ENCODE data around the gene KMT2E. TPM values are rescaled to one million over a fixed set of nuclear protein-coding genes. Genes with fewer than 3 reads are reported as not detected.
"Not testable (repeated sequence)": the region's sequence is repeated elsewhere in the genome, so short reads cannot be mapped to it uniquely, and the experiment has no call there.

Gene KMT2E, protein sequence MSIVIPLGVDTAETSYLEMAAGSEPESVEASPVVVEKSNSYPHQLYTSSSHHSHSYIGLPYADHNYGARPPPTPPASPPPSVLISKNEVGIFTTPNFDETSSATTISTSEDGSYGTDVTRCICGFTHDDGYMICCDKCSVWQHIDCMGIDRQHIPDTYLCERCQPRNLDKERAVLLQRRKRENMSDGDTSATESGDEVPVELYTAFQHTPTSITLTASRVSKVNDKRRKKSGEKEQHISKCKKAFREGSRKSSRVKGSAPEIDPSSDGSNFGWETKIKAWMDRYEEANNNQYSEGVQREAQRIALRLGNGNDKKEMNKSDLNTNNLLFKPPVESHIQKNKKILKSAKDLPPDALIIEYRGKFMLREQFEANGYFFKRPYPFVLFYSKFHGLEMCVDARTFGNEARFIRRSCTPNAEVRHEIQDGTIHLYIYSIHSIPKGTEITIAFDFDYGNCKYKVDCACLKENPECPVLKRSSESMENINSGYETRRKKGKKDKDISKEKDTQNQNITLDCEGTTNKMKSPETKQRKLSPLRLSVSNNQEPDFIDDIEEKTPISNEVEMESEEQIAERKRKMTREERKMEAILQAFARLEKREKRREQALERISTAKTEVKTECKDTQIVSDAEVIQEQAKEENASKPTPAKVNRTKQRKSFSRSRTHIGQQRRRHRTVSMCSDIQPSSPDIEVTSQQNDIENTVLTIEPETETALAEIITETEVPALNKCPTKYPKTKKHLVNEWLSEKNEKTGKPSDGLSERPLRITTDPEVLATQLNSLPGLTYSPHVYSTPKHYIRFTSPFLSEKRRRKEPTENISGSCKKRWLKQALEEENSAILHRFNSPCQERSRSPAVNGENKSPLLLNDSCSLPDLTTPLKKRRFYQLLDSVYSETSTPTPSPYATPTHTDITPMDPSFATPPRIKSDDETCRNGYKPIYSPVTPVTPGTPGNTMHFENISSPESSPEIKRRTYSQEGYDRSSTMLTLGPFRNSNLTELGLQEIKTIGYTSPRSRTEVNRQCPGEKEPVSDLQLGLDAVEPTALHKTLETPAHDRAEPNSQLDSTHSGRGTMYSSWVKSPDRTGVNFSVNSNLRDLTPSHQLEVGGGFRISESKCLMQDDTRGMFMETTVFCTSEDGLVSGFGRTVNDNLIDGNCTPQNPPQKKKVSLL (N-terminal part only)
- 49.6 and 54.3 TPM in 2 replicates for total RNA-seq (2014; rRNA removed; shearing (Covaris generic))

DNA sequence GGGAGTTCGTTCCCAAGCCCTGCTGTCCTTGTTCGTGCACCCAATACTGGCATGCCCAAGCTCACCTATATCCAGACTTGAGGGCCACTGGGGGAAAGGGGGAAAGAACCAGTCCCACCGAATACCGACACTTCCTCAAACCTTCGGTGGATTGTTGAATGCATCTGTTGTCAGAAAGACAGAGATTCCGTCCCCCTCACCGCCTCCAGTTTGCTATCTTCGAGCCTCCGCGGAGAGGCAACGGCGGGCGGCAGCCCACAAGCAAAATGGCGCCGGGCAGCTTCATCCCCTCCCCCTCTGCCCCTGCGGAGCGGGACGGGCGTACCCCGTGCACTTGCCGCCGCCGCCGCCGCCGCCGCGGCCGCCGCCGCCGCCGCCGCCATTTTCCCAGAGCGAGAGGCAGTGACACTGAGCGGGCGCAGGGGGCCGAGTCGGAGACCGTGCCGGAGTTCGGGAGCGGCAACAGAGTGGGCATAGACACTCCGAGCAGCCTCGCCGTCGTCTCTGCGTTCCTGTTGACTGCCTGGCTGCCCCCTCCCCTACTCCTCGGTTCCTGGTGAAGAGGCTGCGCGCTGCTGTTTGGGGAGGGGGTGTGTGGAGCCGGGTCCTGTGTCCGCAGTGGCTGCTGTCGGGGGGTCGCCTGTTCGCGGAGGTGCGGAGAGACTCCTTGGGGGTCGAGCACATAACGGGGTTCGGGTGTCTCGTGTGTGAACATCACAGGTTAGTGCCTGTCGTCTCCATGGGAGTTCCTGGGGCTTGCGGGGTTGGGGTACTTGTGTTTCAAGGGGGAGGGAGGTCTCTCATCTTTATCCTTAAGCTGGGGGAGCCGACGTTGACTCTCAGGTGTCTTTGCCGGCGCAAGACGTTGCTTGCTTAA is at the start of gene KMT2E:
Gene KMT2E, plus strand, starts transcription at position 390 of the 877 bp plus-strand sequence. CDS start 26,748 bp downstream, outside the sequence.
- peak; percentile 93 for DNase-seq (ENCODE audit: low spot score)

DNA sequence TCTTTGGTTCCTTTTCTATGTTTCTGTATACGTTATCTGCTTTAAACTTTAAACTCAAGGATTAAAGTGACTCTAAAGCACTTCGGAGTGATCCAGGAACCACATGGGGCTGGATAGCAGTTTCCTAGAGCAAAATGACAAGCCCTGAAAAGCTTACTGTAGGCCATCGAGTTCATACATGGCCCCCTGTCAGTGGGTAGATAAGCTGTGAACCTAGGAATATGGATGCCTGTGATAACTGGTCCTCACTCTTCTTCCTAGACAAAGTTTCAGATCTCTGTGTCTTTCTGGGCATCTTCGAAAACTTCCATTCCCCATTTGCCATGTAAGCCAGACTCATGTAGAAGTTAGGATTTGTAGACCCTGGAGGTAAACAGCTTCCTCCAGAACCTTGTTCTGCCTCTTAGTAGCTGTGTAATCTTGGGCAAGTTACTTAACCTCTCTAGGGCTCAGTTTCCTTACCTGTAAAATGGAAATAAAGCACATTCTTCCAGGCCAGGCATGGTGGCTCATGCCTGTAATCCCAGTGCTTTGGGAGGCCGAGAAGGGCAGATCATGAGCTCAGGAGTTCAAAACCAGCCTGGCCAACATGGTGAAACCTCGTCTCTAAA is 49.3 kb upstream of the KMT2E start:
- no peak for DNase-seq (ENCODE audit: low spot score)

DNA sequence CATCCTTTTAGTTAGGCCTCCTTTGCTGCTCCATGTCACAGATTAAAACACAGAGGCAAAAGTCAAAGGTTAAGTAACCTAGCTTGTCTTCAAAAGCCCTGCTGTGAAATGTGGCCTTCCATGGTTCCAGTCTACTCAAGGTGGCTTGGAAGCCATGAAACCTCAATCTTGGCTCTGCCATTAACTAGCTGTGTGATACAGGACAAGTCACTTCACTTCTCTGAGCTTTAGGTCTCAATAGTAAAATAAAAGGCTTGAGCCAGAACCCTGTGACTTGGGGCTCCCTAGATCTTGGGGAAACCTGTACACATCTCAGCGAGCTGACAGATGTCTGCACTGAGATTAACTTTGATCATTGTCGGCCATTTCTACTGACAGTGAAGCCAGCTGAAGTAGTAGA is 48.0 kb upstream of the KMT2E start:
- DNase-seq (ENCODE audit: low spot score): no peak

DNA sequence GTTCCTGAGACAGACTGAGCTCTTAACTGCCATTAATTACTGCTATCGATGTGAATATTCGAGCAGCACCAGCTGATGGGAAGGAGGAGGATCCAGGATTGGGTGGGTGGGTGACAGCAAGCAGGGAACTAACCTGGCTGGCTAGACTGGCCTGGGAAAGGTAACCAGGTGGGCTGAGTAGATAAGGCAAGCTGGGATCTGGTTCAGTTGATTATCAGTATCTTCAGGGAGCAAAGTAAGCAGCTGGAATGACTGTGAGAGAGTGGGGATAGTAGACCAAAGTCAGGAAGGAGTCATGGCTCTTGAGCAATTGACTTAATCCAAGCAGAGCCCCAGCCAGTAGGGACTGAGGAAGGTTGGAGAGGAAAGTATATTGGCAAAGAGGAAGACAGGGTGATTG is 46.9 kb upstream of the KMT2E start:
- DNase-seq (ENCODE audit: low spot score): no peak

DNA sequence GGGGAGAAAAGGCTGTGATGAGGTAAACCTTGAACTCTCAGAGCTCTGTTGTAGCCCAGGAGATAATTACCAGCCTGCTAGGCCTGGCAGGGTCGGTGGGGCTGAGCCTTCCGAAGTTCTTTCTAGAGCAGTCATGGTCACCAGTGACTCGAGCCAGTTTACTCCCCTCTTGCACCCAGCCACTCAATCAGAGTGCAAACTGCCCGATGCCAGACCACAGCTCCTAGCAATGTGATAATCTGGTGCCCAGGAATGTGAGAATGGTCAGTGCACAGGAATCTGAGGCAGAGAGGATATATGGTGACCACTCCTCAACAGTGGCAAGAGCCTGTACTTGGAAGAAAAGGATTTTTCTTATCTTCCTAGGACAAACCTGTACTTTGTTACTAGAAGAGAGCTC is 46.4 kb upstream of the KMT2E start:
- DNase-seq (ENCODE audit: low spot score): no peak

DNA sequence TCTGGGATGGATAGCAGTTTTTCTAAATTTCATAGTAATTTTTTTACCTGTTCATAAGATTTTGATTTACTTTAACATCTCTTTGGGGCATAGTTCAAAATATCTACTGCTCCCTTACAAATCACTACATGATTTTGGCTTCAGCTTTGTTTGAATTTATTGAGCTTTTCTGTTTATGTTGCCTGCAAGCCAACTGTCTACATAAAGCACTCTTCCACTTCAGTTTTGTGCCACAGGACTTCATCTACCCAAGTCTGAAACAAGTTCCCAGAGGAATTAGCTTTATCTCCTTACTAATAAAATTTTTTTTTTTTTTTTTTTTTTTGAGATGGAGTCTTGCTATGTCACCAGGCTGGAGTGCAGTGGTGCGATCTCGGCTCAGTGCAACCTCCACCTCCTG is 45.4 kb upstream of the KMT2E start:
- DNase-seq (ENCODE audit: low spot score): no peak

DNA sequence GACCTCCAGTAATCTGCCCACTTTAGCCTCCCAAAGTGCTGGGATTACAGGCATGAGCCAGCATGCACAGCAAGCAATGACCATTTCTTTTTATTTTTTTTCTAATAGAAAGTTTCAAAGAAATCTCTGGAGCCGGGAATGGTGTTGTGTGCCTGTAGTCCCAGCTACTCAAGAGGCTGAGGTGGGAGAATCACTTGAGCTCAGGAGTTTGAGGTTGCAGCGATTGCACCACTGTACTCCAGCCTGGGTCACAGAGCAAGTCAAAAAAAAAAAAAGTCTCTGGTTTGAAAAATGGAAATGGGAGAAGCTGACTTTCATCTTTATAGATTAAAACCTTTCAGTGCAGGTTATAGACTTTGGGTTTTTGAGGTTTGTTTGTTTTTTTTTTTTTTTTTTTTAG is 44.8 kb upstream of the KMT2E start:
- no peak for DNase-seq (ENCODE audit: low spot score)

DNA sequence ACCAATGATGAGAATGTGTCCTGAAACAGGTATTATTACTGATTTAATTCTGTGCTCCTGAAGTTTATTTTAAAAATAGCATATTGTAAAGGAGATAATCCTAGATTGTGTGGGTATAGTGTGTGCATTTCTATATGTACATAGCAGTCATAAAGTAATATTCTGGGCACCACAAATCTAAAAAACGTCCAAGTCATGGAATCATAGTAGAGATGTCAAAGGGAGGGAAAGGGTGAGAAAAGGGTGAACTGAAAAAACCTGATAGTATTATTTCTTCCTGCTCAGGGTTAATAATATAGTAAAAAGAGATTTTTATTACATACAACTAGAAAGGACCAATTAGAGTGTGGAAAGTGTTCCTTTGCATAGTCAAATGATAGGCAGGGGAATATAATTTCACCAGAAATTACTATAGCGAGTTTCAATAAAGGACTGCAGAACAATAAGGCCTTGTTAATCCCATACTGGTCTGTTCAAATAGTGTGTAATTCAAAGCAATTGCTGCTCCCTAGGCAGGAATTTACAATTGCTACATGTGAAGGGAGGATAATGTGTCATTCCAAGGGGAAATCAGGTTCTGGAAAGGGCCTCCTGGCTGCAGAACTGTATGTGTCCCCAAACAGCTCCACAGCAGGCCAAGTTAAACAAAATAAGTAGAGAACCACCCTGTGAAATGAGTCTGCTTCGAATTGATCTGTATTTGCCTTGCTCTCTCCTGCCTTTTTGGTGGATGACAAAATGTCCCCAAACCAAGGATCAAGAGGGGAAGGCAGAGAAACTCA is 42.5 kb upstream of the KMT2E start:
- peak; percentile 94 for DNase-seq (ENCODE audit: low spot score)

DNA sequence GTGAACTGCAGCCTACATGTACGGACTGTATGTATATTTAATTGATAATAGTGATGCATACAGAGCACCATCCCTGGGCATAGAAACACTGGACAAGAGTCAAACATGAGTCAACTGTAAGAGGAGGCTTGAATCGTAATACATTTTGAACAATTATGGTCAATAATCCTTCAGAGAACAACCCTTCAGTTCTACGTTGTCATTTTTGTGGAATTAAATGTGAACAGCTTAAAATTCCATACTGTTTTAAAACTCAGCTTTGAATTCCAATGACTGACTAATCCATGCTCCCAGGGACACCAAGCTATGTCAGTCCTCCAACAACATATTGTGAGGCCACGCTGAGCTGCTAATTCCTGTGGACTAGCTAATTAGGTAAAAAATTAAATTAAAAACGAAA is 41.5 kb upstream of the KMT2E start:
- peak; percentile 46 for DNase-seq (ENCODE audit: low spot score)

DNA sequence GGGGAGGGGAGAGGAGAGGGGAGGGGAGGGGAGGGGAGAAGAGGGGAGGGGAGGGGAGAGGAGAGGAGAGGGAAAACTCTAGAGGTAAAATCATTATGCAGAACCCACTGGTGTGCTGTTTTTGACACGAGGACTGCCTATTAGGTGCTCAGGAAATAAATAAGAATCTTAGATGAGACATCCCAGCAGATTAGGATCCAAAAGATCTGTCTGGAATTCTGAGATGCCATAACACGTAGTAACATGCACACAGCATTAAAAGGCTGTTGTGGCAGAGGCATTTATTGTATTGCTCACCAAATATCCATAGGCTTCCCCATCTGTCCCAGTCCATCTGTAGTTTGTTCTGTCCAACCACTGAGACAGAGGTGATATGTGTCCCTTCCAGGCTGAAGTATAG is 40.8 kb upstream of the KMT2E start:
- DNase-seq (ENCODE audit: low spot score): no peak

DNA sequence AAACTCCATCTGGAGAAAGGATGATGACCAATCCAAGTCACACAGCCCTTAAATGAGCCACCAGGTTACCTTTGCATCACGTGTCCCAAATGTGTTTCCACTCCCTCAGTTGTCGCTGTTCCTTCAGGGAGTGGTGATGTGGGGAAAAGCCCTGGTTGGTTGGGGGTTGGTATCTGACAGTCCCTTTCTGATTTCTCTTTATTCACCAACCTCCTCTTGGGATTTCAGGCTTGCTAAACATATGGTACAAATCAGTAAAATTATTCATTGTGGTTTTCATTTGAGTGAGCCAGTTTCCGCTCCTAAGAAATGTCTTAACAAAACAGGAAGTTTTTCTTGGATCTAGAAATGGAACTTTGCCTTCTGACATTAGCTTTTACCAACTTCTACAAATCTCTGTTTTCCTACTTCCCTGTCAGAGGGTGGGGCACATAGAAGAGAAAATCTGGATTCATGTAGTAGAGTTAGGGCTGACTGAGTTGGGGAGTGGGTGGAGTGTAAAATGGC is 40.0 kb upstream of the KMT2E start:
- no peak for DNase-seq (ENCODE audit: low spot score)

DNA sequence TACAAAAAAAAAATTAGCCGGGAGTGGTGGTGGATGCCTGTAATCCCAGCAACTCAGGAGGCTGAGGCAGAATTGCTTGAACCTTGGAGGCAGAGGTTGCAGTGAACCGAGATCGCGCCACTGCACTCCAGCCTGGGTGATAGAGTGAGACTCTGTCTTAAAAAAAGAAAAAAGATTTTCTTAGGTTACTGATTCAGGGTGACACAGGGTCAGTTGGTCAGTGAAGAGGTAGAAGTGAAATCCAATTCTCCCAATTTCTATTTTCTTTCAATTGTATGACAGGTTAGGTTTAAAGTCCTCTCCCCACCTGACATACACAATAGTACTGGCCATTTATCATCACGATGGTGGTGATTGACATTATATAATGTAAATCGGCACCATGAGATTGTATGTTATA is 38.5 kb upstream of the KMT2E start:
- not testable (repeated sequence) for DNase-seq (ENCODE audit: low spot score)

DNA sequence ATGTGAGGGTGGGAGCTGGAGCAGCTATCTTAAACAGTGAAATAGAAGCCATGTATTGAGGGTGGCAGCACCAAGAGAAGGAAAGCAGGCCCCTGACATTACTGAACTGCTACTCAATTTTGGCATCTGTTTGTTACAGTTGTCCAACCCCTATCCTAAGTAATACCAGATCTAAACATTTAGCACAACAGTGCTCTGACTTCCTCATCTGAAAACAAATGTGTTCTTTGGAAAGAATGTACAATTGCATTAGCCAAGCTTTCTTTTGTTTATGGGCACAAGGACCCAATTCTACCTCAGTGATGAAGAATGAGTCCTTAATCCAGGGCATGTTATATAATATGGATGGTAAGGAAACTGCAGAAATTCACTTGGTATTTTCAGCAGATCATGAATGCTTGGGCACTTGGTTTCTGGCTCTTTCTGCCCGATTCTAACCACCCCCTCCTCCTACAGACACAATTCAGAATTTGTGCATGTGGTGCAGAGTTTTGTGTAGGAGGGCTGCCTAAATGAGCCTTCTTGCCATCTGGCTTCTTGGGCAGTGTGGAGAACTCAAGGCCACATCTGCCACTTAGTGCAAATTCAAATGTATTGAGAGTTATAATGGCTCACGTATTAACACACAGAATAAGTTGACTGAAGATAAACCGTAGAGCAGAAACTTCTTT is 36.9 kb upstream of the KMT2E start:
- no peak for DNase-seq (ENCODE audit: low spot score)

DNA sequence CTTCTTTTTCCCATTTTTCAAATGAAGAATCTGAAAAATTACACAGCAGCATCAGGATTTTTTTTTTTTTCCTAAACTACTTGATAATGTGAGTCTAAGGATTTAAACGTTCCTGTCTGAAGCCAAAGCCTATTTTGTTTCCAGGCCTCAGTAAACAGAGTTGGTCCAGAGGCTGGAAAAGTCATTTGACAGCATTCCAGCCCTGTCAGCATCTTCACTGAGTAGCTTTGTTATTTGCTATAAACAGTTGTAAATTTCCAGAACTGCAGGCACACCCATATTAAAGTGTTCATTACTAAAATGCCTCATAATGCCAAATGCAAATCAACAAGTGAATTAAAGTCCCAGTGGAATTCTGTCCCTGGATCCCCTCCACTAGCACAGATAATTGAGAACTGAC is 35.5 kb upstream of the KMT2E start:
- DNase-seq (ENCODE audit: low spot score): no peak

DNA sequence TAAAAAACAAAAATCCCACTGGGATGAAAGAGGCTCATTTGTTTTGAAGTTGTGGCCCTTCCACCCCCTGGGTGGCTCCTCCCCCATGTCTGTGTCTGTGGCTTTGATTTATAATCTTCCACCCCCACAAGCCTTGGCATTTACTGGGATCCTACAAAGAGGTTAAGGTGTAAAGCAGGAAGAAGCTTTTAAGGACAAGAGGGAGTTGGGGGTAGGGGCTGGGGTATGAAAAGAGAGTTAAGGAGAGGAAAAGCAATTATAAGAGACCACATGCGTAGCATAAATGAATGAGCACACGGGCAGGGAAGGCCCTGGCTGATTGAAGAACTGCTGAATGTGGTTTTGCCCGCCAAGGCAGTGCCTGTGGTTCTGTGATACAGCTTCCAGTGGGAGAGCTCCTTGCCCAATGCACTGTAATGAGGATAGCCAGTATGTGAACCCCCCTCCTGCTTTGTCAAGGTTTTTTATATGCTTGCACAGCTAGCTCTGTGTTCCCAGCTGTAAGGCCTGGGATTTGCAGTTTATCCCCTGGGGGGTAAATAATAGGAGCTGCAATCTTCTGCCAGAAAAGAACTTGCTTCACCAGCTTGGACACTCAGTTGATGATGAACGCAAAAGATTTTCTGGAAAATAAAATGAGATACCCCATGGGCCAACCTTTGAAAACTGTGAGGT is 34.7 kb upstream of the KMT2E start:
- DNase-seq (ENCODE audit: low spot score): no peak

DNA sequence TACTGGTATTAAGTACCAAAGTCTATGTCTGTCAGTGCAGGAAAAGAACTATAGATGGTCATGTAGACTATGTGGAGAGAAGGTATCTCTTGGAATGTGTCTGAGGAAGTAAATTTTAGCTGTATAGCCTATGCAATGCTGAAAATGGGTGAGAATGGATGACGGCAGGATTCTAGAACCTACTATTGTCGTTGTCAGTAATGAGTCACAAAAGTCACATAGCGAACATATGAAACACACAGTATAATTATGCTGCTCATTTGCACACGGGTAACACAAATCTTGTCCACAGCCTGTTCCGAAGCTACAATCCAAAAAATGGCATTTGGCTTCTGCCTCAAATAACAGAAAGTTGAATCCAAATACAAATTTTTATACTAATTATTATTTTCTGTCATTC is 33.6 kb upstream of the KMT2E start:
- DNase-seq (ENCODE audit: low spot score): no peak

DNA sequence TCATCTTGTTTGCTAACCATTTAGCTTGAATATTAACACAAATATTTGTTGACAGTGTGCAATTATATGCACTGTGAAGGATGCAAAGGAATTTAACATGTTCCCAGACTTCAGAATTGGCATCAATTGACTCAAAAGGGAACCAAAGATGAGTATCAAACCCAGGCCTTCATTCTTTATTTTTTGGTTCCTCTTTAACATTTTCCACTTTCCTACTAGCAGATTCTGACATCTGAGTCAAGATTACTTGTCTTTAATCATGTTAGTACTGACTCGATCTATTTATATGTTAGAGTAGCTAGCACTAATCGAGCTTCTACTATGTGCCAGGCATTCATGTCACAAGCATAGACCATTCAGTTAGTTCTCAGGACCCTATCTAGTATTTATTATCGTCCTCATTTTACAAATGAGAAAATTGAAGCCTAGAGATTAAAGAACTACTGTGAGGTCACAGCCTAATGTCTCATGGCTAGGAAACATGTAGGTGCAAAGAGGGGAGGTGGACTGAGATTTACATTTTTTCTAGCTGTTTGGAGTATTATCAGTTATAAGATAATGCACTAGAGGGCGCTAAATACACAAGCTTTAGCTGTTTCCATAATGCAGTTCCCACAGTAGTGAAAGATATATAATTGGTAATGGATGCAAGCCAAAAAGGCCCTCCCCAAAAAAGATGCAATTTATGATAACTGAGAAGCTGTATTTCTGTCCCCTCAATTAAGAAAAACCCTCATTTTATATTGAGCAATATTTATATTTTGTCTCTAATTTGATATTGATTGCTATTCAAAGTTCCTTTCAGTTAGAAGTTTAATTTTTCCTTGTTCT is 32.9 kb upstream of the KMT2E start:
- peak; percentile 81 for DNase-seq (ENCODE audit: low spot score)

DNA sequence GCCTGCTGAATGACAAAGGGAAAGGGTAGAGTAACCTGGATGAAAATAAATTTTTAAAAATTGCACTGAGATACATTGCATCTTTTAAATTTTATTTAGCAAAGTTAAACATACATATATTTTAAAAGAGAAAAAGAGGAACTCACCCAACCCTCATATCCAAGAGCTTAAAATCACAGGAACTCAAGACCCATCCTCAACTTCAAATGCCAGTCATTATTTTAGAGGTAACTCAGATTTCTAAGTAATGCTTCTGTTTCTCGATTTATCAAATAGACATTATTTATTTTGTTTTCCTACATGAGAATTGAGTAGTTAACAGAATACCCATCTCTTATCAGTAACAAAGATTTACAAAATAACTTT is 32.4 kb upstream of the KMT2E start:
- DNase-seq (ENCODE audit: low spot score): no peak
